Liver (tissue), 9 donors: Measurements from ENCODE around the gene XYLT1. TPM values are rescaled to one million over a fixed set of nuclear protein-coding genes. Genes with fewer than 3 reads are reported as not detected.

Experiments
- DNase-seq: peaks from one replicate; pipeline ENCODE4 v3.0.0-alpha.2; 2017; ENCODE audit warnings: low spot score
- H3K27ac ChIP-seq, 2 donors: one replicate each; pipeline ENCODE4 v1.7.0; 2013; ENCODE audit warnings: inconsistent platforms in 2 of 2, low read length in 2 of 2, control low read depth in 1 of 2, low read depth in 1 of 2, mild to moderate bottlenecking in 1 of 2
- H3K27me3 ChIP-seq, 4 donors: one replicate each; pipeline versions ENCODE4 v1.6.1 to v1.7.0; 2013; ENCODE audit warnings: low read length in 3 of 4, inconsistent platforms in 1 of 4, mild to moderate bottlenecking in 1 of 4, moderate library complexity in 1 of 4; ENCODE audit not compliant: control insufficient read depth in 4 of 4, insufficient read depth in 4 of 4
- H3K36me3 ChIP-seq, 4 donors: one replicate each; pipeline versions ENCODE4 v1.6.1 to v1.7.0; 2013; ENCODE audit warnings: low read length in 3 of 4, mild to moderate bottlenecking in 3 of 4, low read depth in 1 of 4, moderate library complexity in 1 of 4; ENCODE audit not compliant: control insufficient read depth in 4 of 4, insufficient read depth in 3 of 4
- H3K4me1 ChIP-seq, 4 donors: one replicate each; pipeline versions ENCODE4 v1.6.1 to v1.7.0; 2013; ENCODE audit warnings: low read length in 3 of 4, mild to moderate bottlenecking in 3 of 4, moderate library complexity in 1 of 4; ENCODE audit not compliant: control insufficient read depth in 4 of 4, insufficient read depth in 4 of 4
- H3K4me3 ChIP-seq, 3 donors: one replicate each; pipeline versions ENCODE4 v1.6.1 to v1.7.0; 2013; ENCODE audit warnings: low read length in 3 of 3, control low read depth in 1 of 3, low read depth in 1 of 3, mild to moderate bottlenecking in 1 of 3
- H3K9ac ChIP-seq, 2 donors: one replicate each; pipeline ENCODE4 v1.7.0; 2013; ENCODE audit warnings: low read length in 2 of 2, mild to moderate bottlenecking in 2 of 2, moderate library complexity in 2 of 2, control low read depth in 1 of 2, low read depth in 1 of 2
- H3K9me3 ChIP-seq, 4 donors: one replicate each; pipeline versions ENCODE4 v1.6.1 to v1.7.0; 2013; ENCODE audit warnings: low read length in 3 of 4; ENCODE audit not compliant: control insufficient read depth in 4 of 4
- CTCF ChIP-seq: fragments of 150-350 bp; IDR thresholded peaks from 2 replicates; pipeline ENCODE4 v1.5.1; 2017; ENCODE audit warnings: improper control_type of control experiment, low read depth, low read length; ENCODE audit not compliant: missing input control
- EGR1 ChIP-seq, 2 donors: IDR thresholded peaks; 2 replicates each; pipeline ENCODE4 v1.6.1; 2016 to 2018; ENCODE audit warnings: antibody characterized with exemption in 2 of 2, low read depth in 2 of 2
- FOXA1 ChIP-seq: IDR thresholded peaks from 2 replicates; pipeline ENCODE4 v1.6.1; 2016; ENCODE audit warnings: antibody characterized with exemption
- FOXA2 ChIP-seq: IDR thresholded peaks from 2 replicates; pipeline ENCODE4 v1.6.1; 2016; ENCODE audit warnings: antibody characterized with exemption
- GABPA ChIP-seq, 2 donors: IDR thresholded peaks in 1 of 2; conservative IDR thresholded peaks in 1 of 2; 2 replicates each; pipeline ENCODE4 v1.6.1; 2016; ENCODE audit warnings: antibody characterized with exemption in 2 of 2, mild to moderate bottlenecking in 1 of 2, moderate library complexity in 1 of 2
- HNF4A ChIP-seq, 2 donors: conservative IDR thresholded peaks; 2 replicates each; pipeline ENCODE4 v1.6.1; 2016; ENCODE audit warnings: antibody characterized with exemption in 2 of 2, mild to moderate bottlenecking in 2 of 2
- MAX ChIP-seq: IDR thresholded peaks from 2 replicates; pipeline ENCODE4 v1.6.1; 2016; ENCODE audit warnings: antibody characterized with exemption
- NR2F2 ChIP-seq: IDR thresholded peaks from 2 replicates; pipeline ENCODE4 v1.6.1; 2016; ENCODE audit warnings: antibody characterized with exemption
- RAD21 ChIP-seq, 2 donors: IDR thresholded peaks; 2 replicates each; pipeline ENCODE4 v1.6.1; 2016; ENCODE audit warnings: antibody characterized with exemption in 2 of 2, mild to moderate bottlenecking in 2 of 2
- REST ChIP-seq: IDR thresholded peaks from 2 replicates; pipeline ENCODE4 v1.6.1; 2016; ENCODE audit warnings: antibody characterized with exemption, mild to moderate bottlenecking
- RXRA ChIP-seq, 2 donors: IDR thresholded peaks; 2 replicates each; pipeline ENCODE4 v1.6.1; 2017 to 2018; ENCODE audit warnings: antibody characterized with exemption in 2 of 2, mild to moderate bottlenecking in 1 of 2
- SP1 ChIP-seq: IDR thresholded peaks from 2 replicates; pipeline ENCODE4 v1.6.1; 2018; ENCODE audit warnings: antibody characterized with exemption, mild to moderate bottlenecking
- YY1 ChIP-seq: IDR thresholded peaks from 2 replicates; pipeline ENCODE4 v1.6.1; 2016; ENCODE audit warnings: antibody characterized with exemption, mild to moderate bottlenecking
- ZBTB33 ChIP-seq: IDR thresholded peaks from 2 replicates; pipeline ENCODE4 v1.6.1; 2016; ENCODE audit warnings: antibody characterized with exemption
- WGBS: extraction: QIAGEN DNeasy Blood & Tissue Kit; methylation state at CpG from one replicate; pipeline ENCODE4 v1.1.7; 2013; 5-methylcytosine and 5-hydroxymethylcytosine counted together
- polyA plus RNA-seq, 2 donors: library from polyadenylated mRNA; stranded (reverse) in 1 of 2; unstranded in 1 of 2; fragments of 200-250 nt in 1 of 2; fragments of >200 nt in 1 of 2; fragmentation: Nextera tagmentation in 1 of 2; extraction: Ambion mirVana in 1 of 2; gene quantifications; one replicate each; pipeline versions ENCODE4 v1.2.1 to v1.2.3, GENCODE V29; 2013 to 2015
- total RNA-seq, 2 donors: library from RNA; depleted of rRNA; stranded (reverse); fragments of >200 nt; gene quantifications; one replicate each; pipeline ENCODE4 v1.2.3, GENCODE V29; 2014
- donor health status: healthy.
- donor health status: healthy.
- donor health status: healthy.
- donor health status: healthy.
- donor health status: healthy.

XYLT1 gene
- total and polyA plus RNA-seq, 4 donors = 0.25 to 2.3 (median 0.53) TPM

GRCh38 chr16:17330044-17330443 lies 140.7 kb downstream of the XYLT1 start:
- no peaks in the 10 kb centered on the region for H3K9me3 ChIP-seq
- H3K36me3 ChIP-seq = no peaks in the 10 kb centered on the region
- H3K4me3 ChIP-seq = no peak overlapping the region
- no peak overlapping the region for H3K9ac ChIP-seq
- TF ChIP-seq RXRA (IDR thresholded peaks at IDR 0.05) = no peak
- no peak for TF ChIP-seq FOXA2
- no peak for TF ChIP-seq NR2F2
- no peak for TF ChIP-seq REST
- no peak for TF ChIP-seq ZBTB33
- TF ChIP-seq GABPA (IDR thresholded peaks at IDR 0.05 in 1 of 2, conservative IDR thresholded peaks at IDR 0.05 in 1 of 2) = no peak
- no peak for TF ChIP-seq SP1
- no peak for TF ChIP-seq CTCF
- no peak for TF ChIP-seq FOXA1
- no peak for TF ChIP-seq MAX
- TF ChIP-seq RAD21 (IDR thresholded peaks at IDR 0.05) = no peak
- no peak for TF ChIP-seq HNF4A (conservative IDR thresholded peaks at IDR 0.05)
- TF ChIP-seq YY1 = no peak
- no peak for TF ChIP-seq EGR1 (IDR thresholded peaks at IDR 0.05; ENCODE audit: low read depth in 2 of 2)
- no peak overlapping the region for H3K27ac ChIP-seq
- no peak for DNase-seq
- WGBS = 83% methylated on average over 4 of the region's 4 CpGs
- H3K27me3 ChIP-seq = no peaks in the 10 kb centered on the region
- no peaks in the 10 kb centered on the region for H3K4me1 ChIP-seq

GRCh38 chr16:17329391-17329790 lies 141.4 kb downstream of the XYLT1 start:
- Histone ChIP-seq H3K9ac (no peak overlapping the region), H3K4me1 (no peaks in the 10 kb centered on the region)

More at GRCh38 chr16:17329391-17329790, 141.4 kb downstream of the XYLT1 start:
- no peak overlapping the region for H3K4me3 ChIP-seq
- no peaks in the 10 kb centered on the region for H3K9me3 ChIP-seq
- 72% methylated on average over 5 of the region's 5 CpGs for WGBS
- no peak for DNase-seq
- H3K36me3 ChIP-seq = no peaks in the 10 kb centered on the region
- H3K27me3 ChIP-seq = no peaks in the 10 kb centered on the region
- no peak for TF ChIP-seq FOXA2
- no peak overlapping the region for H3K27ac ChIP-seq
